SW 1271 (cell line): ENCODE data around the gene AHRR.

Source experiments
- DNase-seq, 2 experiments: peaks; one replicate each; lab custom pipeline; 2025; lab: John Stamatoyannopoulos, UW

The AHRR gene

DNA sequence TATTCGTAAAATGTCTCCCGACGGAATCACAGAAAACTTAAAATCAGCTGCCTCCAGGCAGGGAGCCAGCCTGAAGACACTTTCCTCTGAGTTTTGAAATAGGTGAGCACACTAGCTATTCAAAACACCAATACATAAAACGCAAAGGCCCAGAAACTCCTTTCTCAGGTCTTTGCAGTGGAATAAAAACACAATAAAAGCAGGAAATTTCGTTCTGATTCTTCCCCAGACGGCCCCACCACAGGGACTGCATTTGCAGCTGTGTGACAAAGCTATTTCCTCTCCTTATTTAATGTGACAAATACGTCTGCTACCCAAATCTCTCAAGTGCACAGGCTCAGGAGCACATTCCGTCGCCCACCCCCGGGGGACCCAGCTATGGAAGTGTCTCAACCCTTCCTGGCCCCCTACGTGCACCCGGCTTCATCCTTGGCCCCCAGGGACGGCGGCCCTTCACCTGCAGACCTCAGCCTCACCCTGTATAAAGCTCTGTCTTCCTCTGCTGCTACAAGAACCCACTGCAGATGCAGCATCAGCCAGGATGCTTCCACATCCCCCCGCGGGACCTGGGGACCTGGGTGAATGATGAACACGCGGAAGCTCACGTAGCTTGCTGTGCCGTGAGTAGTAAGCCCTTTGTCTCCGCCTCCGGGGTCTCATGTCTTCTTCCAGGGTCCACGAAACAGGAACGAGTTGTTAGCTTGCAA is 24.9 kb downstream of the AHRR start:
- DNase-seq: no peak

DNA sequence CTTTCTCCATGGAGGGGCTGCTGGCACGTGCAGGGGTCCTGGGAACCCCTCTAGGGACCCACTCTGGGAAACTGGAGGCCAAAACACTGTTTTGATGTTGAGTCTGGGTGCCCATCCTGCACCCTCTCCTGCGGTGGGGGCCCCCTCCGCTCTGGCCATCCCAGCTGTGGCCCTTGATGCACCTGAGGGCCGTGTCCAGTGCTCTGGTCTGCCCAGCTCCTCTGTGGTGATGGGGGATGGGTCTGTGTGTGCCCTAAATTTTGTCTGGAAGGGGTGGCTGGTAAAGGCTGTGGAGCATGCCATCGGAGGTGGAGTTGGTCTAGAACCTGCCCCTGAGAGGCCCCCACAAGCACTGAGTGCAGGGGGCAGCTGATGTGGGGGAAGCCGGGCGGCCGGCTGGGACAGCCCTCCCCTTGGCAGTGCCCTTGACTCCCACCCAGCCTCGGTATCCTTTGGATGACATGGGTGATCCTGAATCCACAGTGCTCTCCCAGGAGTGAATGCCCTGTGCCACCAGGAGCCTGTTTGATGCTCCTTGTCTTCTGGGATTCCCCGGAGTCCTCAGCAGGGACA is 26.3 kb downstream of the AHRR start:
- DNase-seq: no peak

DNA sequence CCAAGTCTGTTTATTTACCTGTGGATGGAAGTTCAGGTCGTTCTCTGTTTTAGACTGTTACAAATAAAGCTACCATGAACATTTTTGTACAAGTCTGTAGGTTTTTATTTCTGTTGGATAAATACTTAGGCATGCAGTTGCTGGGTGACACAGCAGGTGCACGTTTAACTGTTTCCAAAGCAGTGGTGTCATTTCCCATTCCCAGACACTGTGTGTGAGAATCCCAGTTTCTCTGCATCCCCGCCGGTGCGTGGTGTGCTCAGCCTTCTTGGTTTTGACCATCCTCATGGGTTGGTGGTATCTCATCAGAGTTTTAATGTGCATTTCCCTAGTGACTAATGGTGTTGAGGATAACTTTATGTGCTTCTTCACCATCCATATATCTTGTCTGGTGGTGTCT is 27.2 kb downstream of the AHRR start:
- DNase-seq: no peak

DNA sequence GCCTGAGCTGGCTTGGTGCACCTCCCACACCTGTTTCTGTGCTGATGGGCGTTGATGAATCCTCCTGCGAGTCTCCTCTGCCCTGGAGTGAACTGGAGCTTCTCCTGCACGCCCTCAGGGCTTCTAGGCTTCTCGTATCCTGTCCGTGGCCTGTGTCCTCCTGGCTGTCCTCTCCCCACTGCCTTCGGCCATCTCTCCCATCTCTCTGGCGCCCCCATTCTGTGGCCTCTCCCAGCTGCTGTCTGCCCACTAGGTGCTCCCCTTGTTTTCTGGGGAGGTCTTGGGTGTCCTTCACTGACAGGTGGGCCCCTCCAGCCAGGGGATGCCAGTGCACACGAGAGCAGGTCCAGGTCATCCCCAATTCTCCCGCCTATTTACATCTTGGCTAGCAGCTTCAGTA is 28.8 kb downstream of the AHRR start:
- DNase-seq: no peak

DNA sequence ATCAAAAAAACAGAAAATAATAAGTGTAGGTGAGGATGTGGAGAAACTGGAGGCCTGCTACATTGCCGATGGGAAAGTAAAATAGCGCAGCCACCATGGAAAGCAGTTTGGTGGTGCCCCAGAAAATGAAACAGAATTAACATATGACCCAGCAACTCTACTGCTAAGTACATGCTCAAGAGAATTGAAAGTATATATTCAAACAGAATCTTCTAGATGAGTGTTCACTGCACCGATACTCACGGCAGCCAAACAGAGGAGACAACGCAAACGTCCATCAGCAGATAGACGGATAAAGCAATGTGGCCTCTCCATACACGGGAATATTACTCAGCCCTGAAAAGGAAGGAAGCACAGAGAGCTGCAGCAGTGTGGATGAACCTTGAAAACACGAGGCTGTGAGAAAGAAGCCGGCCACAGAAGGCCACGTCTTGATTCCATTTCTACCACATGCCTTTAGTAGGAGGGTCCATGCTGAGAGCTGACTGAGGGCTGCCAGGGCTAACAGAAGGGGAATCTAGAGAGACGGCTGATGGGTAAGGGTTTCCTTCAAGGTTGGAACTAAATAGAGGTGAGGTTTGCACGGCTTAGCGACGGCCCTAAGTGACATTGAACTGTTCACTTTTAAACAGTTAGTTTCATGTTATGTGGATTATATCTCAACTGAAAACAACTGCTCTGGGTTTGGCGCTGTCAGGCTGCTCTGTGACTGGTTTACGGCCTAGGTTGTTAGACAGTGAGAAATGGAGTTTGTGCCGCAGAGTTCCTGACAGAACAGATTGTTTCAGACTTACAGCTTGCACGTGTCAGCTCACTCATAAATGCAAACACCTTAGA is 29.8 kb downstream of the AHRR start:
- no peak for DNase-seq

DNA sequence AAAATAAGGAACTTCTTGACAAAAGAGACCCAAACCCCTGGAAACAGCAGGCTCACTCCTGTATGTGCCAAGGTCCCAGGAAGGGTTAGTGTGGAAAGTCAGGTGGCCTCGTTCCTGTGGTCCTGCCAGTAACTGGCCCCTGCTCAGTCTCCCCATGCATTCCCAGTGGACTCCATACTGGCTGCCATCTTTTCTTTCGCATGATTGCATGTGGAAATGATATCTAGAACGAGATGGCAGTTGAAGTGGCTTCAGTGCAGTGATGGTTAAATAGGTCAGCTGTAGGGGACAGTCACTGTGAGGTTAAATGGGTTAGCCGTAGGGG is 30.4 kb downstream of the AHRR start:
- no peak for DNase-seq

DNA sequence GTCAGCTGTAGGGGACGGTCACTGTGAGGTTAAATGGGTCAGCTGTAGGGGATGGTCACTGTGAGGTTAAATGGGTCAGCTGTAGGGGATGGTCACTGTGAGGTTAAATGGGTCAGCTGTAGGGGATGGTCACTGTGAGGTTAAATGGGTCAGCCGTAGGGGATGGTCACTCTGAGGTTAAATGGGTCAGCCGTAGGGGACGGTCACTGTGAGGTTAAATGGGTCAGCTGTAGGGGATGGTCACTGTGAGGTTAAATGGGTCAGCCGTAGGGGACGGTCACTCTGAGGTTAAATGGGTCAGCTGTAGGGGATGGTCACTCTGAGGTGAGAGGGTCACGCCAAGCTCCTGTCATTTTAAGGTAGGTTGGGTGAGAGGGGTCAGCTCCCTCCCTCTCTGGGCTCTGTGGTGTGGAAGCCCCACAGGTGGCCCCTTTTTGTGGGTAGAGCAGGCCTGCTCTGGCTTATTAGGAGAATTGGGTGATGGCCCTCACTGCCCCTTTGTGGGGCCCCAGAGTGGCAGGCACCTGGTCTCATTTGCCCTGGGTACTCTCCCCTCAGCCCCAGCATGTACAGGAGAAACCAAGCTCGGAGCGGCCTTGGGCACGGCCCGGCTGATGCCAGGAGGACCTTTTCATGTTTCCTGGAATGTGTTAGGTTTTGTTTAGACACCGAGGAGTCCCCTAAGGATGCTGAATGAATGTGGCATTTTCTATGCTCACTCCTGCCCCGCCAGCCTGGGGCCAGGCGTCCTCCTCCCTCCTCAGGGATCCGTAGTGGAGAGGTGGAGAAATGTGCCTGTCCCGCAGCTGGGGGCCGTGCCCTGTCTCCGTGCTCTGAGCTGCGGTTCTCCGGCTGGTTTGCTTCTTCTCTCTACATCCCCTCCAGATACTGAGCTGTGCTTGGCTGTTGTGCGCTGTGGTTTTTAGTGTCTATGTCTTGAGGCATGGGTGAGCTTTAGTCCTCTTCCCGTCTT is 31.4 kb downstream of the AHRR start:
- no peak for DNase-seq

DNA sequence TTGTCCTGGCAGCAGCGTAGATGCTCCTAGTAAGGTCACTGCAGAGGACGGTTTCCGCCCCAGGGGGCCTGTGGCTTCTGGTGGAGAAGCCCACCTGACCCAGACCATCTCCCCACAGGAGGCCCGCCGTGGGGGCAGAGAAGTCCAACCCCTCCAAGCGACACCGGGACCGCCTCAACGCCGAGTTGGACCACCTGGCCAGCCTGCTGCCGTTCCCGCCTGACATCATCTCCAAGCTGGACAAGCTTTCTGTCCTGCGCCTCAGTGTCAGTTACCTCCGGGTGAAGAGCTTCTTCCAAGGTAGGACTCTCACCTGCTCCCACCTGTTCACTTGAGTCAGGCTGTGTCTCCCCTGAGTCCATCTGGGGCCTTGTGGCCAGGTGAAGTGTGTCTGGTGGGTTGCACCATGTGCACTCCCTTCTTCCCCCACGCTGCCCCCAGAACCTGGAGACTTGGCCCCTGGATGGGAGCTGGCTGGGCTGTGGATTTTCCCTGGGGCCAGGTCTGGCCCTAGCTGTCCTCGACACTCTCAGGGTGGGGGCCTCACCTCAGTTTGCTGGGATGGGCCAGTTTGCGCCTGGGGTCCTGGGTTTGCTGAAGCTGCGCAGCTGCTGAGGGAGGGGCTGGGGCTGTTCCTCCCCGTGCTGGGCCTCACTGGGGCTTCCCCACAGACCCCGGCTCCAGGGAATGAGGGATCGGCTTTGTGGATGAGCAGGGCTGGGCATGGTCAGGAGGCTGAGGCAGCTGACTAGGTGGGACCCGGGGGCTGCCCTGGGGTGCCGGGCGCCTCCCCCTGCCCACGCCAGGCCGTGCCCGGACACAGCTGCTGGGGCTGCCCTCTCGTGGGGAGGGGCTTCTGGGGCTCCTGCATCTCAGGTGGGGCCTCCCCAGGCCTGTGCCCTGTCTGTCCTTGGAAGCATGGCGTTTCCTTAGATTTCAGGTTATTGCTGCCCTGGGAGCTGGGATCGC is 32.4 kb downstream of the AHRR start:
- DNase-seq: no peak

DNA sequence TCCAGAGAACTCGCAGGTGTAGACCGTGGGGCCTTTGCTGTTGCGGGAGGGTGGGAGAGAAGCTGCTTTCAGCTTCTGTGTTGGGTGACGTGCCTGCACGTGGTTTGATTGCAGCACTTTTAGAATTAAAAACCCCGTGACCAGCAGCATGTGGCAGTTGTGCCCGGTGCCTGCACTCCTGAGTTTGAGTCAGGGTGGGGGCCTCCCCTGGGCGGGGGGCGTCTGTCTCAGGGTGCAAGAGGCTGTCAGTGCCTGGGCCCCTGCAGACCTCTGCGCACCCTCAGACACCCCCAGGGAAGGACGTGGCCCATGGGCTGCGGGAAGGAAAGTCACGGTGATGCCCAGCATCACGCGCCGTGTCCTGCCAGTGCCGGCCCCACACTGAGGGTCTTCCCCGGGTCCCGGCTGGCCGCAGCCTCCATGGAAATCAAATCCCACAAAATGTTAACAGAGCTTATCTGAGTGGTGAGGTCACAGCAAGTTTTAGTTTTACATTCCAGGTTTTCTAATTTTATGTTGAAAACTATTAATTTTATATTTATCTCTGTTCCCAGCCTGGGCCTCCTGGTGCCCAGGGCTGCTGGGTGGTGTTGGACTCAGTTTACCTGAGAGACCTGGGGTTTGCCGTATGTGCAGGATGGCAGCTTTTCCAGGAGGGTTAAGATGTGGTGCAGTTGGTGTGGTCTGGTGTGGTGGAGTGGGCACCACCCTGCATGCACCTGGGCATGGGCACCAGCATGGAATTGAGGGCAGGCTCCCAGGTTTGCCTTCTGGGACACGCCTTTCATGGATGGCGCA is 33.3 kb downstream of the AHRR start:
- no peak for DNase-seq

DNA sequence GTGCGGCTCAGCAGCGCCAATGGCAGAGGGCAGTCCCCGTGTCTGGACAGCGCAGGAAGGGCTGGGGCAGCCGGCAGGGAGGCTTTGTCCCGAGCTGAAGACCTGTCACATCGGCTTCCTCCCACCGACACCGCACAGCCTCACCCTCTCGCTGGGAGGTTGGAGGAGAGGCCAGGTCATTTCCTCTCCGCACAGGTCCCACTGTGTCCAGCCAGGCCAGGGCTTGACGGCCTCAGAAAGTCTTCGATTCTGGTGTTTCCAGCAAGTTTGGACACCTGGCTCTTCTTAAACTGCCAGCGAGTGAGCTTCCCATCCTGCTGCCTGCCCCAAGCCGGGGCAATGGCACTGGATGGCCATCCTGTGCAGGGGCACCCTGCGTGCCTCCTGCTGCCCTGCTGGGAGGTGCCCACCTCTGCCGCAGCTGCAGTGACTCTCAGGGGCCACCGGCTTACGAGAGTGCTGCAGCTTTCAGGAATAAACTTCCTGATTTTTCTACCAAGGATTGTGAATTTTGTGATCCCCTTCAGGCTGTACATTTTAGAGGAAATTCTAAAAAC is 33.9 kb downstream of the AHRR start:
- no peak for DNase-seq

DNA sequence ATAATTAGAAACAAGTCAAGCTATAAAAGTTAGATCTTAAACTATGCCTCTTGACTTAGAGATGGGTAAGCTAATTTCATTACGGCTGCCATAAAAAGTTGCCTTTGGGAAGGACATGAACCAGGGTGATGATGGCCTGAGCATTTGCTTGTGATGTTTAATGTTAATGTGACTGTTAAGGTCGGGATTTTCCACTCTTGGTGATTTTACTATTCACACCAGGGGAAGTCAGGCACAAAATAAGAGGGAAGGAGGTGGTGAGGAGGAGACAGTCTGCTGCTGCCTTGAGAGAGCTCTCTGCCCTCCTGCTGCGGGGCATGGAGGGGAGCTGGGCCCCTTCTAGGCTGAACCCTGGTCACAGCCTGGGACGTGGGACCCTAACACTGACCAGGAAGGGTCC is 34.4 kb downstream of the AHRR start:
- DNase-seq: no peak

DNA sequence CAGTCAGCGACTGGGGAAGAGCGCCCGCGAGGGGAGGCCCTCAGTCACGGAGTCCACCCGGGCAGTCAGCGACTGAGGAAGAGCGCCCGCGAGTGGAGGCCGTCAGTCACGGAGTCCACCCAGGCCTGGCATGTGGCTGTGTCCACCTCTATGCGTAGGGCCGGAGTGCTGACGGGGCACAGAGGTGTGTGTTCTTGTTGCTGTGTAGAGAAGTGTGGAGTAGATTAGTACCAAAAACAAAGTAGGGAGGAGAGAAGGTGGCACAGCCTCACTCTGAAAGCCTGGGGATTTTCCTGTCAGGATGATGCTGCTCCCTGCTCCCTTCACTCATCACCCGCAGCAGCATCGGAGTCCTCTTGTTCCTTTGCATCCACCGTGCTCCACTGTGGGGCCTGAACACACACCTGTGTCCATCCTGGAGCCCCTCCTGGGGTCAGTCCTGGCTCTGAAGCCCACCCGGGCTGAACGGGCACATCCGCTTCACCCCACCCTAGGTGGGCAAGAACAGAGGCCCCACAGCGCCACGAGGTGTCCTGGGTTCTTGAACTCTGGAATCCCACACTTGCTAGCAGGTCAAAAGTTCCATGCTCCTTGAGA is 37.9 kb downstream of the AHRR start:
- no peak for DNase-seq

DNA sequence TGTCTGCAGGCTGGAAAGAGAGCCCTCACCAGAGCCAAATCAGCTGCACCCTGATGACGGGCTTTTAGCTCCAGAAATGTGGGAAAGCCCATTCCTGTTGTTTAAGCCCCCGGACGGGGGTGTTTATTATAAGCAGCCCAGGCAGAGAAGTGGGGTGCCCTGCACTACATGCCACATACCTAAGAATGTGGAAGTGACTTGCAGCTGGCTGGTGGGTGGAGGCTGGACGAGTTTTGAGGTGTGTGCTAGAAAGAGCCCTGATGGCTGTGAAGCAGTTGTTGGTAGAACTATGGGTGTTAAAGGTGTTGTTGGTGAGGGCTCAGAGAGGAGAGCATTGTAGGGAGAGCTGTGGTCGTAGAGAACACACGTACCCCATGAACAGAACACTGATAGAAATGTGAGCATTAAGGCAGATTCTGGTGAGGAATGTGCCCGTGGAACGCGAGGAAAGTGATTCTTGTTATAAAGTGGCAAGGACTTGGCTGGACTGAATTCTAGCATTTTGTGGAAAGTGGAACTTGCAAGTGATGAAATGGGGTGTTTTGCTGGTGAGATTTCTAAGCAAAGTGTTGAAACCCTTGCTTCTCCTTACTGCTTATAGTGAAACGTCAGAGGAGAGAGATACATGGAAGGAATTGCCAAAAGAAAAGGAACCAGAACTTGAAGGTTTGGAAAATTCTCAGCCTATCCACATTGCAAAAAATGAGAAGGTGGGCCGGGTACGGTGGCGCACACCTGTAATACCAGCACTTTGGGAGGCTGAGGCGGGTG is 38.9 kb downstream of the AHRR start:
- no peak for DNase-seq

DNA sequence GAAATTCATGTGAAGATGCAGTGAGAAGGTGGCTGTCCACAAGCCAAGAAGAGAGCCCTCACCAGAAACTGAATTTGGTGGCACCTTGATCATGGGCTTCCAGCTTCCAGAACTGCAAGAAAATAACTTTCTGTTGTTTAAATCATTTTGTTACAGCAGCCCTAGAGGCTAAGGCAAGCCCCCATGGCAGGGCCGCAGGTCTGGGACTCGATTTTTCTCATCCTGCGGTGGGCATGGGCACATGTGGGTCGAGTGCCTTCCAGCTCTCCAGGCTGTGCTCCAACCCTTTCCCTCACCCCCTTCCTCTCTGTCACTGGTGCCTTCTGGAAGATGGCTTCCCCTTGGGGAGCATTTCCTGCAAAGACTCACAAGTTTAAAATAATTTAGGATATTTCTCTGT is 40.7 kb downstream of the AHRR start:
- DNase-seq: no peak

DNA sequence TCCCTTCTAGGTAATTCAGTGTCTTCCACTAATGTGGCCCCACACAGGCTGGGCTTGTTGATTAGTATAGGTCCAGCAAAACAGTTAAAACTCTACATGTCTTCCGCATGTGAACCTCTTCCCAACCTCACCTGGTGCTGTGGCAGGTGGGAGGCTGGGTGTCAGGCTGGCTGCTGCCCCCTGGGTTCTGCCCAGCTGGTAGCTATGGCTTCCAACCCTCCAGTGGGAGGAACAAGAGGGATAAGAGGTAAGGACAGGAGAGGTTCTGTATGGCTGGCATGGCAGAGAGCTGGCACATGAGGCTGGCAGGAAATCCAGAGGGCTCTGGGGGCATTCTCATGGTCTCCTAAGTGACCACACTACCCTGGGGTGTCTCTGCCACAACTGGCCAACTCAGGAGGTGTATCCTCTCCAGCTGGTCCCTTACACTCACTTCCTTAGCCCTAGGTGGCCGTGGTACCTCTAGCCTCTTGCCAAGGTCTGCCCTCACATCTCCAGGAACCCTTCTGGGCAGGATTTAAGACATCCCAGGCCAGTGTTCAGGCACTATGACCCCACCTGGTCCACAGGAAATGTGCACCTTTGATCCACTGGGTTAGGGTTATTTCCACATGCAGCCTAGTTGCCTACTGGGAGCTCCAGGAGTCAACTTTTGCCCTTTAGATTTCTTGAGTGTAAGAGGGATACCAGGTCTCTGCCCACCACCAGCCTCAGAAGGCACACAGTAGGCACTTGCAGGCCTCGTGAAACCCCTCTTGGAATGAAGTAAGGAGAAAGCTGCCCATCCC is 41.7 kb downstream of the AHRR start:
- DNase-seq: no peak

DNA sequence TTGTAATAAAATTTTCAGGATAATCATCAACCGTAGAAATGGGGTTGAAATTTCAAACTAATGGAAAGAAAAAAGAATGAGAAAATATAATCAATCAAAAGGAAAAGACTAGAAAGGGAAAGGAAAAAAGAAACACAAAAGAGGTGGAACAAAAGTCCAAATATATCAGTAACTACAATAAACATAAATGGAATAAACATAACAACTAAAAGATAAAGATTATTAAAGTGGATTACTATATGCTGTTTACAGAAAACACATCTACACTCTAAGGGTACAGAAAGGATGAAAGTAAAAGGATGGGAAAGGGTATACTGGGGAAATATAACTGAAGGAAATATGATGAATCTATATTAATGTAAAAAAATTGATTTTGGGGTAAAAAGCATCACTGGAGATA is 43.0 kb downstream of the AHRR start:
- no peak for DNase-seq

DNA sequence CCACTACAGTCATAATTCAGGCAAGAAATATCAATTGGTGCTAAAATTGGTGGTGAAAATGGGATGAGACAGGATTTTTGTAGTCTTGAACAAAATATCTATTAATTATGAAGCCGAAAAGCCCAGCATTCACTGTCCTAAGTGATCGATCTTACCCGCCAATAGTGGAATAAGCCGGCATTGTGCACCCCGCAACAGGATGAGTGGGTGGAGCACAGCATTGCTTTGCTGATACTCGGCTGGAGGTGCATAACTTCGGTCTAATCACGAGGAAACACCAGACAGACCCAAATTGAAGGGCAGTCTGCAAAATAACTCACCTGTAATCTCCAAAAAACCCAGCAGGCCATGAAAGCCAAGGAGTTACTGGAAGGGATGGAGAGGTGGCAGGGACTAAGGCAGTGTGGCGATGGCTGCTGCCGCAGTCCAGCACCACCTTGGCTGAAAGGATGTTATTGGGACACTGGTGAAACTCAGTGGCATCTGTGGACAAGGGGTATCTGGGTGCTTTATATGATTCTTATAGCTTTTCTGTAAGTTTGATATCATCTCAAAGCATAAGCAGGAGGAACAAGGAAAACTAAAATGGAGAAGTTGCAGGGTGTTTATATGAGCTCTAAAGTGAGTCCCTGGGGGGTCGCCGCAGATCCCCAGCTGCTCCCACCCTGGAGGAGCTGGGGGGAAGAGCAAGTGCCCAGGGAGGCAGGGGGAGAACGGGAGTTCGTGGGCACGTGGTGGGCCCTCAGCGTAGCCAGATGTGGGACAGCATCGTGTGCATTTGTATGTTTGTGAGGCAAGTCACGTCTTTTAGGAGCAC is 45.2 kb downstream of the AHRR start:
- no peak for DNase-seq
